Stimulated activated CD8-positive, alpha-beta memory T cell treated with anti-CD3 and anti-CD28 coated beads, Interleukin-7, amount 100 ng/mL, for 1 hour (primary cell): ENCODE measurements around the gene CD53.
"Not testable (repeated sequence)": the region's sequence is repeated elsewhere in the genome, so short reads cannot be mapped to it uniquely, and the experiment has no call there.

Experiments
- DNase-seq, 2 donors: peaks; one replicate each; pipeline ENCODE4 v3.0.0-alpha.2; 2020; ENCODE audit warnings: low read depth in 2 of 2

CD53 gene

GRCh38 chr1:110916274-110916668 is 43.3 kb downstream of the CD53 start:
- DNase-seq = no peak

- no peak for DNase-seq
These were observed 43.8 kb downstream of the CD53 start for GRCh38 chr1:110916669-110917306.

- no peak for DNase-seq
These were observed 45.1 kb downstream of the CD53 start for GRCh38 chr1:110918016-110918415.

GRCh38 chr1:110921953-110922352 is 49.0 kb downstream of the CD53 start:
- DNase-seq = no peak

GRCh38 chr1:110927484-110928075 is 54.6 kb downstream of the CD53 start:
- no peak for DNase-seq

GRCh38 chr1:110928191-110928590 is 55.2 kb downstream of the CD53 start:
- no peak for DNase-seq

GRCh38 chr1:110928904-110929303 is 56.0 kb downstream of the CD53 start:
- DNase-seq = no peak

GRCh38 chr1:110931097-110931496 is 58.1 kb downstream of the CD53 start:
- DNase-seq = not testable (repeated sequence)

GRCh38 chr1:110936567-110936966 is 63.6 kb downstream of the CD53 start:
- DNase-seq = no peak

GRCh38 chr1:110944806-110945205 is 71.9 kb downstream of the CD53 start:
- no peak for DNase-seq

- DNase-seq = no peak
These were observed 72.7 kb downstream of the CD53 start for GRCh38 chr1:110945626-110946025.

- DNase-seq = no peak
These were observed 75.3 kb downstream of the CD53 start for GRCh38 chr1:110948038-110948810.
